ENCODE data around the gene CCL4. TPM values are rescaled to one million over a fixed set of nuclear protein-coding genes. Genes with fewer than 3 reads are reported as not detected.

Gene CCL4
- total RNA-seq, 1 donor, result not detected

GRCh38 chr17:36066365-36066985 lies 37.2 kb upstream of the CCL4 start:
- DNase-seq (ENCODE audit: low read depth), result no peak

GRCh38 chr17:36068524-36068923 lies 35.1 kb upstream of the CCL4 start:
- DNase-seq (ENCODE audit: low read depth), result no peak
- H3K4me3 ChIP-seq (ENCODE audit: low read depth, low read length), result no peak overlapping the region
- TF ChIP-seq, protein P1, sequence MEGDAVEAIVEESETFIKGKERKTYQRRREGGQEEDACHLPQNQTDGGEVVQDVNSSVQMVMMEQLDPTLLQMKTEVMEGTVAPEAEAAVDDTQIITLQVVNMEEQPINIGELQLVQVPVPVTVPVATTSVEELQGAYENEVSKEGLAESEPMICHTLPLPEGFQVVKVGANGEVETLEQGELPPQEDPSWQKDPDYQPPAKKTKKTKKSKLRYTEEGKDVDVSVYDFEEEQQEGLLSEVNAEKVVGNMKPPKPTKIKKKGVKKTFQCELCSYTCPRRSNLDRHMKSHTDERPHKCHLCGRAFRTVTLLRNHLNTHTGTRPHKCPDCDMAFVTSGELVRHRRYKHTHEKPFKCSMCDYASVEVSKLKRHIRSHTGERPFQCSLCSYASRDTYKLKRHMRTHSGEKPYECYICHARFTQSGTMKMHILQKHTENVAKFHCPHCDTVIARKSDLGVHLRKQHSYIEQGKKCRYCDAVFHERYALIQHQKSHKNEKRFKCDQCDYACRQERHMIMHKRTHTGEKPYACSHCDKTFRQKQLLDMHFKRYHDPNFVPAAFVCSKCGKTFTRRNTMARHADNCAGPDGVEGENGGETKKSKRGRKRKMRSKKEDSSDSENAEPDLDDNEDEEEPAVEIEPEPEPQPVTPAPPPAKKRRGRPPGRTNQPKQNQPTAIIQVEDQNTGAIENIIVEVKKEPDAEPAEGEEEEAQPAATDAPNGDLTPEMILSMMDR (IDR thresholded peaks at IDR 0.05; ENCODE audit: insufficient read depth, low read length), result no peak

More at GRCh38 chr17:36066365-36066985, 37.2 kb upstream of the CCL4 start:
- TF ChIP-seq, protein P1 (IDR thresholded peaks at IDR 0.05; ENCODE audit: insufficient read depth, low read length), result no peak
- no peak overlapping the region for H3K4me3 ChIP-seq (ENCODE audit: low read depth, low read length)

GRCh38 chr17:36069136-36069535 lies 34.5 kb upstream of the CCL4 start:
- DNase-seq (ENCODE audit: low read depth), result no peak
- no peak overlapping the region for H3K4me3 ChIP-seq (ENCODE audit: low read depth, low read length)
- TF ChIP-seq, protein P1 (IDR thresholded peaks at IDR 0.05; ENCODE audit: insufficient read depth, low read length), result no peak

GRCh38 chr17:36070427-36070826 lies 33.2 kb upstream of the CCL4 start:
- TF ChIP-seq, protein P1 (IDR thresholded peaks at IDR 0.05; ENCODE audit: insufficient read depth, low read length), result no peak
- no peak overlapping the region for H3K4me3 ChIP-seq (ENCODE audit: low read depth, low read length)
- no peak for DNase-seq (ENCODE audit: low read depth)

GRCh38 chr17:36071751-36072150 lies 31.9 kb upstream of the CCL4 start:
- DNase-seq (ENCODE audit: low read depth), result no peak
- no peak overlapping the region for H3K4me3 ChIP-seq (ENCODE audit: low read depth, low read length)
- TF ChIP-seq, protein P1 (IDR thresholded peaks at IDR 0.05; ENCODE audit: insufficient read depth, low read length), result no peak

- DNase-seq (ENCODE audit: low read depth), result peak; percentile 17
- H3K4me3 ChIP-seq (ENCODE audit: low read depth, low read length), result no peak overlapping the region
- TF ChIP-seq, protein P1 (IDR thresholded peaks at IDR 0.05; ENCODE audit: insufficient read depth, low read length), result peak; percentile 63
These were observed 31.1 kb upstream of the CCL4 start for GRCh38 chr17:36072431-36073121.
